Bronchial epithelial cell (primary cell): ENCODE data around the gene HOXC10. TPM values are rescaled to one million over a fixed set of nuclear protein-coding genes. Genes with fewer than 3 reads are reported as not detected.

Experiments
- DNase-seq: peaks from one replicate; pipeline ENCODE4 v3.0.0-alpha.2; 2010; ENCODE audit warnings: low read depth
- FAIRE-seq: peaks from 2 replicates; lab custom pipeline; 2011; peaks lifted over from hg19 to GRCh38; lab: Jason Lieb, UNC
- H3K27me3 ChIP-seq: 2 replicates; pipeline ENCODE4 v1.5.1; 2011; ENCODE audit warnings: low read length; ENCODE audit not compliant: control insufficient read depth, insufficient read depth
- H3K36me3 ChIP-seq: 2 replicates; pipeline ENCODE4 v1.5.1; 2011; ENCODE audit warnings: low read length; ENCODE audit not compliant: control insufficient read depth, insufficient read depth
- H3K4me3 ChIP-seq: 2 replicates; pipeline ENCODE4 v1.5.1; 2011; ENCODE audit warnings: mild to moderate bottlenecking, low read depth, low read length, control low read depth
- total RNA-seq: library from RNA; depleted of rRNA; stranded (reverse); fragments of >200 nt; gene quantifications from 2 replicates; pipeline ENCODE4 v1.2.1, GENCODE V29; 2014
- TF ChIP-seq, protein P1 (sequence below): IDR thresholded peaks from 2 replicates; pipeline ENCODE4 v1.5.1; 2011; ENCODE audit warnings: mild to moderate bottlenecking, moderate library complexity, low read length, control low read depth, inconsistent platforms; ENCODE audit not compliant: insufficient read depth, severe bottlenecking

Gene HOXC10
- total RNA-seq, 1 donor from 2014 or later: not detected

DNA sequence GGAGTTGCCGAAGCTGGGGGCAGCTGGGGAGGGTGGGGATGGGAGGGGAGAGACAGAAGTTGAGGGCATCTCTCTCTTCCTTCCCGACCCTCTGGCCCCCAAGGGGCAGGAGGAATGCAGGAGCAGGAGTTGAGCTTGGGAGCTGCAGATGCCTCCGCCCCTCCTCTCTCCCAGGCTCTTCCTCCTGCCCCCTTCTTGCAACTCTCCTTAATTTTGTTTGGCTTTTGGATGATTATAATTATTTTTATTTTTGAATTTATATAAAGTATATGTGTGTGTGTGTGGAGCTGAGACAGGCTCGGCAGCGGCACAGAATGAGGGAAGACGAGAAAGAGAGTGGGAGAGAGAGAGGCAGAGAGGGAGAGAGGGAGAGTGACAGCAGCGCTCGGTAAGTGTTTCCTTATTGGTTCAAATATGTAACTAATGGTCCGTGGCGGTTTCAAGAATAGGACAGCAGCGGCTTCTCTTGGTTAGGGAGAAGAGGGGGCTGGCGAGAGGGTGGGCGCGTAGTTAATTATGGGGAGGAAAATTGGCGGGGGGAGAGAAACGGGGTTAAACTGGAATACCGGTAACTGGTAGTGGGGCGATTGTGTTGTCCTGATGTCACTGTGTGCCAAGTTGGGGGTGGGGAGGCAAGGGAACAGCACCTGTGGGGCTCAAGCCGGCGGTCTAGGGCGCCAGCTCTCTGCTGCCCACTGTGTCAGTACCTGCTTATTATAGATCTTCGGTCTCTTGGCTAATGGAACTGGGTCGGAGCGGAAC is 32.3 kb downstream of the HOXC10 start:
- H3K27me3 ChIP-seq: peaks cover 59% of the 10 kb centered on the region
- FAIRE-seq: no peak
- no peaks in the 10 kb centered on the region for H3K36me3 ChIP-seq
- H3K4me3 ChIP-seq: peak overlapping the region; percentile 3
- TF ChIP-seq, protein P1, sequence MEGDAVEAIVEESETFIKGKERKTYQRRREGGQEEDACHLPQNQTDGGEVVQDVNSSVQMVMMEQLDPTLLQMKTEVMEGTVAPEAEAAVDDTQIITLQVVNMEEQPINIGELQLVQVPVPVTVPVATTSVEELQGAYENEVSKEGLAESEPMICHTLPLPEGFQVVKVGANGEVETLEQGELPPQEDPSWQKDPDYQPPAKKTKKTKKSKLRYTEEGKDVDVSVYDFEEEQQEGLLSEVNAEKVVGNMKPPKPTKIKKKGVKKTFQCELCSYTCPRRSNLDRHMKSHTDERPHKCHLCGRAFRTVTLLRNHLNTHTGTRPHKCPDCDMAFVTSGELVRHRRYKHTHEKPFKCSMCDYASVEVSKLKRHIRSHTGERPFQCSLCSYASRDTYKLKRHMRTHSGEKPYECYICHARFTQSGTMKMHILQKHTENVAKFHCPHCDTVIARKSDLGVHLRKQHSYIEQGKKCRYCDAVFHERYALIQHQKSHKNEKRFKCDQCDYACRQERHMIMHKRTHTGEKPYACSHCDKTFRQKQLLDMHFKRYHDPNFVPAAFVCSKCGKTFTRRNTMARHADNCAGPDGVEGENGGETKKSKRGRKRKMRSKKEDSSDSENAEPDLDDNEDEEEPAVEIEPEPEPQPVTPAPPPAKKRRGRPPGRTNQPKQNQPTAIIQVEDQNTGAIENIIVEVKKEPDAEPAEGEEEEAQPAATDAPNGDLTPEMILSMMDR: no peak
- no peak for DNase-seq

DNA sequence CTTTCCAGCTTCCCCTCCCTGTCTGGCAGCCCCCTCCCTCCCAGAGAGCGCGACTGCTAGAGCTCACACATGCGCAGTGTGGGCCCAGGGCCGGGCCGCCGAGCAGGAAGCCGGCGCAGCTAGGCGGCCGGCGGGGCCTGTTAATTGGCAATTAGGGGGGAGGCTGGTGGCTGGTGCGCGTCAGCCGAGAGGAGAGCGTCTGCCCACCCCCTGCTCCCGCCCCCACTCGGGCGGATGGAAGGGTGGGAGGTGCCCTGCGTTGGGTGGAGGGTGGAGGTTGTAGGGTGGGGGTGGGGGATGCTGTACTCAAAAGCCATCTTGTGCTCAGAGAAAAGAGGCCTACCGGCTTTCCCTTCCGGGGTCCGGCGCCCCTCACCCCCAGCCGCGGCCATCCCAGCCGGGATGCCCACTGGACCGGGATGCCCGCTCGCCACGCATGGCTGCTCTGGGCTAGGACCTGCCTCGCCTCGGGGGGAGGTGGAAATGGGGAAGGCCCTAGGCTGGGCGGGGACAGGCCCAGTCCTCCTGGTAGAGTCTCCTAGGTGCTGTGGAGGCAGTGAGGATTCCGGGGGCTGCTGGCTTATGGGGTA is 33.0 kb downstream of the HOXC10 start:
- no peak for DNase-seq
- H3K27me3 ChIP-seq: peaks cover 59% of the 10 kb centered on the region
- peak overlapping the region; percentile 3 for H3K4me3 ChIP-seq

DNA sequence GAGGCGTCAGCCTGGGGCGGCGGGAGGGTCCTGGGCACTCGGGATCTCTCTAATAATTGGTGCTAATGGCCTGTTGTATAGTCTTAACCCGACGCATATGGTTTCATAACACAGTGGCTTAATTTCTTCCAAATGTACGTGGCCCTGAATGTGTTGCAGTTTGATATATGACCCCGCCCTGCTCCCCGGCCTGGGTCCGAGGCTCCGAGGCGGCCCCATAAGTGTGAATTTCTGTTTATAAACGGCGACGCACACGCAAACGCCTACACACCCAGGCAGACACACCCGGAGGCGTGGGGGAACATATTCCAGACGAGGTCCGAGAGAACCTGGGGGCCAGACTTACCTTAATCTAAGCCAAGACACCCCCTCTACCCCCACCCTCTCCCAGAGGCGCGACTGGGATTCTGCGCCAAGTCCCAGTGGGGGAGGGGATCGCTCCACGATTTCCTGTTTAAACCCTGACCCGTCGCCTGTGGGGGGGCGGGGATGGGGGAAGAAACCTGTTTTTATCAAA is 33.6 kb downstream of the HOXC10 start:
- TF ChIP-seq, protein P1: no peak
- DNase-seq: no peak
- Histone ChIP-seq H3K4me3 (no peak overlapping the region), H3K36me3 (no peaks in the 10 kb centered on the region), H3K27me3 (peaks cover 60% of the 10 kb centered on the region)
- FAIRE-seq: no peak

More for the DNA sequence above, 33.0 kb downstream of the HOXC10 start:
- H3K36me3 ChIP-seq: no peaks in the 10 kb centered on the region
- FAIRE-seq: no peak
- TF ChIP-seq, protein P1: no peak

DNA sequence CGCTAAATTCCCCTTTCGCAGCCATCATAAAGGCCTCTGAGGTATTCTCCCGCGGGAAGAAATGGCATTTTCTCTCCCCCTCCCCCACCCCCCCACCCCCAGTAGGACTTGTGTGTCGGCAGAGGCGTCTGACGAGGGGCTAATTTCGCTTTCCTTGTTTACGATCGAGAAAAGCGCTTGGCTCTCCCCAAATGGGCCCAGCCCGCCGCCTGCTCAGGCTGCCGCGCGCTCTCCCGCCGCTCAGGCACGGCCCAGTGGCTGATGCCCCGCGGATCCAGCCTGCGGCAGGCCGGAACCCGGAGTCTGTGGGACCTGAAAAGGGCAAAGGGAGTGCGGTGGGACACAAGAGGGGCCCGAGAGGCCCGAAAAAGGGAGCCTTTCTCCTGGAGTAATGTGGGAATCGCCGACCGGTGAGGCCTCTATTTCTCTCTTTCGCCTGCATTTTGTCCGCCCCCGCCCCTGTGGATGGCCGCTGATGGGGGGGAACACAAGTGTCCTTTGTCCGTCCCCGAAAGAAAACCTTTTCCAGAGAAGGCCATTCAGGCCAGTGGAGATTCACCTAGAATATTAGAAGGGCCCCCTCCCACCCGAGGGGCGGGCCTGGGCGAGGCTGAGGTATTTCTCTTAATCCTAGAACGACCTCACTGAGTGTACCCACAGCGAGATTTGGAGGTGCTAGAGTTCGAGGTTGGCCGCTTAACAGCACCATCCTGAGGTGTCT is 34.3 kb downstream of the HOXC10 start:
- FAIRE-seq: no peak
- H3K4me3 ChIP-seq: no peak overlapping the region
- TF ChIP-seq, protein P1: no peak
- H3K27me3 ChIP-seq: peaks cover 61% of the 10 kb centered on the region
- DNase-seq: no peak
- no peaks in the 10 kb centered on the region for H3K36me3 ChIP-seq

DNA sequence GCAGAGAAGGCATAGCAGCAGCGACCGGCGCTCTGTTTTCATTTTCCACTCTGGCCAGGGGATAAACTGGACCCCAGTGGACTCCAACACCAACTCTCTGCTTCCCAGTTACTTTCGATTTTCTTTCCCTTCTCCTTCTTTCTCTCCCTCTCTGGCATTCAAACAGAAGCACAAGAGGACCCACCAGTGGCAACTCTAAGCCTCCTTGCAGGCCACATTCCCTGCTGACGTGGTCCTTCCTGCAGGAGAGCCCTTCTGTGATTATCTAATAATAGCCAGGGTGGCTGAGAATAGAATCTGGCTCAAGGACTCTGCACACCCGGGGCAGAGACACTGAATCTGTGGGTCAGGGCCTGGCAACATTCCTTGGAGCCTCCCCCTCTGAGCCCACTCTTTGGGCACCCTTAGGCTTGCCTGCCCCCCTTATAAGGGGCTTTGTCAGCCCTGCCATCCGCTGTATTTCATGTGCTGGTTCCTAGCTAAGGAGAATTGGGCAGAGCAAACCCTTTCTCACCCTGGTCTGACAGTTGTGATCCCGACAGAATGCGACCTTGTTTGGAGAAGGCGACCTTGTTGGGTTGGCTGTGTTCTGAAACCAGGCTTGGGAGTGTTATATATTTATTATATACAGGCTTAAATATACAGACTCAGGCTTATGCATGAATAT is 35.1 kb downstream of the HOXC10 start:
- TF ChIP-seq, protein P1: no peak
- DNase-seq: no peak
- peaks cover 64% of the 10 kb centered on the region for H3K27me3 ChIP-seq
- no peaks in the 10 kb centered on the region for H3K36me3 ChIP-seq
- no peak for FAIRE-seq
- H3K4me3 ChIP-seq: no peak overlapping the region
